Stimulated activated naive CD8-positive, alpha-beta T cell treated with anti-CD3 and anti-CD28 coated beads, Interleukin-15, amount 100 ng/mL, for 72 hours (primary cell): ENCODE results near the gene LRP1B.

Source experiments
- ATAC-seq: fragments of 150-1000 bp; cut with Tn5 transposase; 2 replicates; pipeline ENCODE4 v1.10.0; 2021; ENCODE audit warnings: mild to moderate bottlenecking, moderate library complexity
- DNase-seq, 2 donors: peaks; one replicate each; pipeline ENCODE4 v3.0.0; 2021 to 2022
- H3K27ac Mint-ChIP-seq, 2 donors: one replicate each; pipeline ENCODE4 v1.8.0; 2022; ENCODE audit warnings: mild to moderate bottlenecking in 2 of 2, mixed read lengths in 2 of 2, moderate library complexity in 2 of 2
- H3K27me3 Mint-ChIP-seq: one replicate; pipeline ENCODE4 v1.8.0; 2022; ENCODE audit warnings: mixed read lengths
- H3K4me1 Mint-ChIP-seq: one replicate; pipeline ENCODE4 v1.8.0; 2022; ENCODE audit warnings: mild to moderate bottlenecking, mixed read lengths
- H3K4me3 Mint-ChIP-seq, 2 donors: one replicate each; pipeline ENCODE4 v1.8.0; 2022; ENCODE audit warnings: mild to moderate bottlenecking in 2 of 2, mixed read lengths in 2 of 2, moderate library complexity in 1 of 2
- H3K9me3 Mint-ChIP-seq, 2 donors: one replicate each; pipeline ENCODE4 v1.8.0; 2022; ENCODE audit warnings: mixed read lengths in 2 of 2

LRP1B gene

DNA sequence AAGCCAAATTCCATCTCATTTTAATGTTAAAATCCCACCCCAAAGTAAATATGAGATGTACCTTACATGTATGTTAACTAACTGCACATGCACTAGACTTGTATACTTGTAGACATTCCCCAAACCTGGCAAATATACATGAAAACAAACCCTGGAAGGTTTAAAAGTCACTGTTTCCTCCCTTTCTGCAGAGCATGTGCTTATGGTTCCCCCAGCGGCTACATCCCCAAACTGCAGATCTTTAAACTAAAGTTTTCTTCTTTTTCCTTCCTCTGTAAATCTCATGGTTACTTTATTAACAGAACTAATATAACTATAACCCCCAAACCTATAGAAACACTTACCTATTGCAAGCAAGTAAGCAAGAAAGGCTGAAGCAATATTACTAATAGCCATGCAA lies 731.5 kb downstream of the LRP1B start:
- no peaks in the 10 kb centered on the region for H3K27me3 Mint-ChIP-seq
- ATAC-seq = no peak
- peaks cover 0 to 8% of the 10 kb centered on the region in 2 donors for H3K9me3 Mint-ChIP-seq

GRCh38 chr2:141393214-141393545 lies 737.6 kb downstream of the LRP1B start:
- H3K27me3 Mint-ChIP-seq = no peaks in the 10 kb centered on the region
- no peaks in the 10 kb centered on the region for H3K9me3 Mint-ChIP-seq
- no peak overlapping the region for H3K27ac Mint-ChIP-seq
- no peaks in the 10 kb centered on the region for H3K4me1 Mint-ChIP-seq
- ATAC-seq (no peak), DNase-seq (no peak)
- no peak overlapping the region for H3K4me3 Mint-ChIP-seq

More for the DNA sequence above, 731.5 kb downstream of the LRP1B start:
- DNase-seq = no peak
- Mint-ChIP-seq H3K4me1 (no peaks in the 10 kb centered on the region), H3K4me3 (no peak overlapping the region), H3K27ac (no peak overlapping the region)

GRCh38 chr2:141392517-141393213 lies 738.2 kb downstream of the LRP1B start:
- Mint-ChIP-seq H3K4me3 (no peak overlapping the region), H3K4me1 (no peaks in the 10 kb centered on the region), H3K9me3 (no peaks in the 10 kb centered on the region), H3K27me3 (no peaks in the 10 kb centered on the region), H3K27ac (no peak overlapping the region)
- DNase-seq (no peak), ATAC-seq (no peak)

DNA sequence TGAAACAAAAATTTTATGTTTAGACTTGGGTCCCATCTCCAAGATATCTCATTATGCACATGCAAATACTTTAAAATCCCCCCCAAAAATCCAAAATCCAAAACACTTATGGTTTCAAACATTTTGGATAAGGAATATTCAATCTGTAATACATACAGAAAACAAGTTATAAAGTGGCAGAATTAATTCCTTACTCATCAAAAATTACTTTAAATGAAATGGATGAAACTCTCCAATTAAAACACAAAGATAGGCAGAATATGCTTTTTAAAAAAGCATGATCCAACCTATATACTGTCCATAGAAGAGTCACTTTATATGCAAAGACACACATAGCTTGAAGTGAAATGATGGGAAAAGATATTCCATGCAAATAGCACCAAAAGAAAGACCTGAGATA lies 744.6 kb downstream of the LRP1B start:
- no peak overlapping the region for H3K27ac Mint-ChIP-seq
- peaks cover 0 to 11% of the 10 kb centered on the region in 2 donors for H3K9me3 Mint-ChIP-seq
- no peaks in the 10 kb centered on the region for H3K4me1 Mint-ChIP-seq
- no peak overlapping the region for H3K4me3 Mint-ChIP-seq
- ATAC-seq (no peak), DNase-seq (no peak)
- H3K27me3 Mint-ChIP-seq = no peaks in the 10 kb centered on the region

DNA sequence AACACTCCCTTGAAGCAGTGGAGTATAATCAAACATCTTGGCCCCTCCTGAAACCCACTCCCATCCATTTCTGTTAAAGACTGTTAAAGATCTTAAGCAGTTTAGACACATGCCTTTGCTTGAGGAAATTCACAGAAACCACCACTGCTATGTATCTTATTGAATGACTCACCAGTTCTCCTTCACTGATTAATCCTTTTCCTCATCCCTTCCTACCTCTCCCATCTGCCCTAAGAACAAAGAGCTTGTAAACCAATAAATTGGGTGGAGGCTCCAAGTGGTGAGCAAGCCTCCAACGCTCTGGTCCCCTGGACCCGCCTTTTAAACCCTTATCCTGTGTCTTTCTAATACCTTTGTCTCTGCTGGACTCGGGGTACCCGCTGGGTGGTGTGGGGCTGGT lies 746.1 kb downstream of the LRP1B start:
- Mint-ChIP-seq H3K27me3 (no peaks in the 10 kb centered on the region), H3K4me1 (no peaks in the 10 kb centered on the region), H3K9me3 (peaks cover 0 to 14% of the 10 kb centered on the region in 2 donors), H3K27ac (no peak overlapping the region), H3K4me3 (no peak overlapping the region)
- DNase-seq = no peak
- ATAC-seq = no peak

GRCh38 chr2:141381946-141382345 lies 748.9 kb downstream of the LRP1B start:
- ATAC-seq (no peak), DNase-seq (no peak)
- no peaks in the 10 kb centered on the region for H3K27me3 Mint-ChIP-seq
- H3K27ac Mint-ChIP-seq = no peak overlapping the region
- H3K9me3 Mint-ChIP-seq = peaks cover 5 to 14% of the 10 kb centered on the region in 2 donors
- H3K4me3 Mint-ChIP-seq = no peak overlapping the region
- H3K4me1 Mint-ChIP-seq = no peaks in the 10 kb centered on the region

DNA sequence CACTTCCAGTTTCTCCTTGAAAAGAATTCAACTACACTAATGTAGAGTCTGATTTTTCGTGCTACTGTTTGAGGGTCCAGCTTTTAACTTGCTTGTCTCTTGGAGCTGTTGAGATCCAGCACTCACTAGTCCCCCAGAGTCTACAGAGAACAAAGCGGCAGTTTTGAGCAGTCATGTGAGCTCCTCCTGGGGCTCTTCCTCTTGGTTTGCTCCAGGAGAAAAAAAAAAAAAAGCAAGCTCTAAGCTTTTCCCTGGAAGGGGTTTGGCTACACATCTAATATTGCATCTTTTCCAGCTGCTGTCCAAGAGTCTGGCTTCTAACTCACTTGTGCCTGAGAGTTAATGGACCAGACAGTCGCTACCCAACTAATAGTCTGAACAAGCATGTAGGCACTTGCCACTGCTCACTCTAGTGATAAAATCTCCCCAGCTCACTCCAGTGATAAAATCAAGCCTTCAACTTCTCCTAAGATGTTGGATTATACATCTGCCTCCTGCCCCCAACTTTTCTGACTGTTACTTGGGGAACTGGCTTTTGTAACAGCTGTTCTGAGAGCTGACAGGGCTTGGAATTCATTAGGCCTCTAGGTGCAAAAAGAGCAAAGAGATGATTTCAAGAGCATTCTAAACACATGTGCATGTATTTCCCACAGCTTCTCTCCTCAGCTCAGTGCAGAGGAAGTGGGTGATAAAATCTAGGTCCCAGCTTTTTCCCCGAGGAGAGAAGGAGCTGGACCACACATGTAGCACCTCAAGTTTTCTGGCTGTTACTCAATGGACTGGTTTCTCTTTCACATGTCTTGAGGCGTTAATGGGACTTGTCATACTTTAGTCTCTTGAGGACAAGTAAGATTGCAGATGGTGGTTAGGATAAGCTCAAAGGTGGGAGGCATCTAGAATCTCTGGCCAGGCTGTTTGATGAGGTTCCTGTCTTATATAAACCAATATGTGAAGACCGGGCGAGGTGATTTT lies 750.5 kb downstream of the LRP1B start:
- Mint-ChIP-seq H3K27ac (no peak overlapping the region), H3K4me3 (no peak overlapping the region), H3K27me3 (no peaks in the 10 kb centered on the region), H3K9me3 (peaks cover 5 to 17% of the 10 kb centered on the region in 2 donors), H3K4me1 (no peaks in the 10 kb centered on the region)
- no peak for DNase-seq
- ATAC-seq = no peak

GRCh38 chr2:141364821-141365220 lies 766.0 kb downstream of the LRP1B start:
- H3K27me3 Mint-ChIP-seq = no peaks in the 10 kb centered on the region
- ATAC-seq (no peak), DNase-seq (no peak)
- H3K4me3 Mint-ChIP-seq = no peak overlapping the region
- H3K4me1 Mint-ChIP-seq = no peaks in the 10 kb centered on the region
- no peak overlapping the region for H3K27ac Mint-ChIP-seq
- no peaks in the 10 kb centered on the region for H3K9me3 Mint-ChIP-seq

DNA sequence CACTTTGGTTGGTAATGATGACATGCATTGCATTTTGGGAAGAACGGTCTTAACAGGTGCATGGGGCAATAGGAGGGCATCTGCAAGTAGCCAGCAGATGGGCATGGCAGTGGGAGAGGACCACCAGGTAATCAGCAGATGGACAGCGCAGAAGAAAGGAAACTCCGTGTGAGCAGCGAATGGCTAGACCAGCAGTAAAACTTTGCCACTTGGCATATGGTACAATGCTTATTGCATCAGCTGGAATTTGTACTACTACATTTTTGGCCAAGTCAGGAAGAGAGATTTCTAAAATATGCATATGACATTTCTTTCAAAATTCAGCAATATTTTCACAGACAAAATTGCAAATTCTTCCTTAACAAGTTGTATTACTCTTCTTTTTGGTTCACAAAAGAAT lies 768.5 kb downstream of the LRP1B start:
- Mint-ChIP-seq H3K27me3 (no peaks in the 10 kb centered on the region), H3K9me3 (no peaks in the 10 kb centered on the region), H3K27ac (no peak overlapping the region), H3K4me3 (no peak overlapping the region), H3K4me1 (no peaks in the 10 kb centered on the region)
- ATAC-seq (no peak), DNase-seq (no peak)

GRCh38 chr2:141348481-141348880 lies 782.3 kb downstream of the LRP1B start:
- Mint-ChIP-seq H3K27me3 (no peaks in the 10 kb centered on the region), H3K27ac (no peak overlapping the region), H3K4me1 (no peaks in the 10 kb centered on the region), H3K9me3 (peaks cover 32 to 37% of the 10 kb centered on the region in 2 donors), H3K4me3 (no peak overlapping the region)
- DNase-seq (no peak), ATAC-seq (no peak)

GRCh38 chr2:141341444-141341843 lies 789.4 kb downstream of the LRP1B start:
- ATAC-seq (no peak), DNase-seq (no peak)
- Mint-ChIP-seq H3K4me1 (no peaks in the 10 kb centered on the region), H3K4me3 (no peak overlapping the region), H3K9me3 (peaks cover 15 to 20% of the 10 kb centered on the region in 2 donors), H3K27ac (no peak overlapping the region), H3K27me3 (no peaks in the 10 kb centered on the region)

DNA sequence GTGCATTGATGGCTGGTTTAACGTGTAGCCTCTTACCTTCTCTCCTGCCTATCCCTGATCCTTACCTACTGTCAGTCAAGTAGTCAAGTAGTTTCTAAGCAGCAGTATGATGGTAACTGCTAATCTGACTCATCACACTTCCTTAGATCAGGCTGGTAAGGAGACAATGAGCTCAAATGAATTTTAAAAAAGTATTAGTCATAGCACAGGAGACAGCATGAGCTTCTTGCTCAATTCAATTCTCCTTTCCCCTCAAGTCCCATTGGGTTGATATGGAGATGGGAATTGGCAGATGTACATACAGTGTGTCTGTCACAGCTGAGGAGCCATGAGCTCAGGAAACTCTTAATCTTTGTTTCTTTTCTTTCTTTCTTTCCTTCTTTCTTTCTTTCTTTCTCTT lies 799.7 kb downstream of the LRP1B start:
- DNase-seq (no peak), ATAC-seq (no peak)
- no peak overlapping the region for H3K4me3 Mint-ChIP-seq
- H3K27ac Mint-ChIP-seq = no peak overlapping the region
- H3K9me3 Mint-ChIP-seq = peaks cover 4 to 5% of the 10 kb centered on the region in 2 donors
- no peaks in the 10 kb centered on the region for H3K27me3 Mint-ChIP-seq
- no peaks in the 10 kb centered on the region for H3K4me1 Mint-ChIP-seq

GRCh38 chr2:141329964-141330363 lies 800.9 kb downstream of the LRP1B start:
- Mint-ChIP-seq H3K4me1 (no peaks in the 10 kb centered on the region), H3K27me3 (no peaks in the 10 kb centered on the region), H3K9me3 (peaks cover 2 to 5% of the 10 kb centered on the region in 2 donors), H3K27ac (no peak overlapping the region), H3K4me3 (no peak overlapping the region)
- ATAC-seq (no peak), DNase-seq (no peak)

DNA sequence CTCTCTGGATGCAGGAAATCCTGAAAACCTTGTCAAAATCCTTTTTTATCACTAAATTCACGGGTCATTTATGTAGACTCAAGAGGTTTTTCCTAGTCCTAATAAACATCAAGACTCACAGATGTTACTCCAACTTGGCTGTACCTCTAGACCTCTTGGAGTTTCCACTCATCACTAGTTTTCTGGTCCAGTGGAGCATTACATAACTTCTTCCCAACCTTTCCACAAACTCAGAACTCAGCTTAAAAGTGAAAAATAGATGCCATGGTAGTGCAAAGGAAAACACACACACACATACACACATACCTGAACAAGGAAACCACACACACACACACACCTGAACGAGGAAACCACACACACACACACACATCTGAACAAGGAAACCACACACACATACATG lies 807.2 kb downstream of the LRP1B start:
- H3K27me3 Mint-ChIP-seq = no peaks in the 10 kb centered on the region
- DNase-seq = no peak
- H3K4me3 Mint-ChIP-seq = no peak overlapping the region
- H3K9me3 Mint-ChIP-seq = peaks cover 7 to 14% of the 10 kb centered on the region in 2 donors
- no peaks in the 10 kb centered on the region for H3K4me1 Mint-ChIP-seq
- no peak for ATAC-seq
- H3K27ac Mint-ChIP-seq = no peak overlapping the region

GRCh38 chr2:141317986-141318385 lies 812.8 kb downstream of the LRP1B start:
- no peak overlapping the region for H3K4me3 Mint-ChIP-seq
- no peaks in the 10 kb centered on the region for H3K4me1 Mint-ChIP-seq
- no peak for DNase-seq
- H3K27me3 Mint-ChIP-seq = no peaks in the 10 kb centered on the region
- H3K27ac Mint-ChIP-seq = no peak overlapping the region
- no peaks in the 10 kb centered on the region for H3K9me3 Mint-ChIP-seq
- ATAC-seq = no peak

DNA sequence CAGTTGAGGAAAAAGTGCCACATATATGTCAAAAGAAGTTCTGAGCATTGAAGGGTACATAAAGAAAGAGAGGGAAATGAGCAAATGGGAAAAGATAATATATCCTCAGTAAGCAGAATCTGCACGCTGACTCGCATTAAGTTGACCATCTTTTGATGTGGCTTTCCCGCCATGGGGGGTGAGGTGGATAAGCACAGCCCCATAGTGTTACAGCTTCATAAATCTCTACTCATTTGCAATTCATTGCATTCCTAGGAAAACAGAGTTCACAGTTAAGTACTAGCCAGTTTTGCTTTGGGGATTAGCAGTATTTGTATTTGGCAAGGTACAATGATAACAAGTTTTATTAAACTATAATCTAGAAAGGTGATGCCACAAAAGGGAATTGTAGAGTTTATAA lies 814.2 kb downstream of the LRP1B start:
- ATAC-seq (no peak), DNase-seq (no peak)
- no peaks in the 10 kb centered on the region for H3K27me3 Mint-ChIP-seq
- H3K4me1 Mint-ChIP-seq = no peaks in the 10 kb centered on the region
- H3K4me3 Mint-ChIP-seq = no peak overlapping the region
- H3K27ac Mint-ChIP-seq = no peak overlapping the region
- no peaks in the 10 kb centered on the region for H3K9me3 Mint-ChIP-seq
